Astrocyte of the hippocampus (primary cell): ENCODE measurements around the gene FOXJ3.
"Not testable (repeated sequence)": the region's sequence is repeated elsewhere in the genome, so short reads cannot be mapped to it uniquely, and the experiment has no call there.

ENCODE experiments used
- DNase-seq: peaks from one replicate; pipeline ENCODE4 v3.0.0; 2011; ENCODE audit warnings: low read depth, low spot score

Gene FOXJ3

DNA sequence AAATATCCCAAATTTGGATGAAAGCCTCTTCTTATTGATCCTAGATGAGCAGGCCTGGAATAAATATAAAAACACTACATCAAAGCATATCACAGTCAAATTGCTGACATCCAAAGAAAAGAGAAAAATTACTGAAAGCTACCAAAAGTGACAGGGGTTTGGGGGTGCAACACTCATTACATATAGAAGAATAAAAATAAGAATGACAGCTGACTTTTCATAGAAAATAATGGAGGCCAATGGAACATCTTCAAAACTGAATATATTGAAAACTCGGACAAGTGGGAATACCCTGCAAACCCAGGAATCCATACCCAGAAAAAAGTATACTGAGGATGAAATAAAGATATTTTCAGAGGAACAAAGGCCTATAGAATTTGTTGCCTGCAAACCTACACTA, 84.0 kb downstream of the FOXJ3 start:
- no peak for DNase-seq

DNA sequence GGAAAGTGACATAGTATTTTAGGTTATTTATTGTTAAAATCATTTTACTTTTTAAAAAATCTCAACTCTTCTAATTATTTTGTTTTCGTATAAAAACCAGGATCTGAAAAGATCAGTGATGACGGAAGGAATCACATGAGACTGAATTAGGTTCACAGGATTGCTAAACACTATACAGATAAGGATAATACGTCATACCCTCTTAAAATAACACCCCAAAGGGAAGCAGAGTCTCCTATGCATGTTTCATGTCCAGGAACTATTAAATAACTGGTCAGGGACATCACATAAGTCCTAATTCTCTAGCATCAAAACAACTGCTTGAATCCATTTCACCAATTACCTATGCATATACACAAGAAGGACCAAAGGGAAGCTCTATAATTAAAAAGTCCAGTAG, 84.9 kb downstream of the FOXJ3 start:
- DNase-seq: no peak

DNA sequence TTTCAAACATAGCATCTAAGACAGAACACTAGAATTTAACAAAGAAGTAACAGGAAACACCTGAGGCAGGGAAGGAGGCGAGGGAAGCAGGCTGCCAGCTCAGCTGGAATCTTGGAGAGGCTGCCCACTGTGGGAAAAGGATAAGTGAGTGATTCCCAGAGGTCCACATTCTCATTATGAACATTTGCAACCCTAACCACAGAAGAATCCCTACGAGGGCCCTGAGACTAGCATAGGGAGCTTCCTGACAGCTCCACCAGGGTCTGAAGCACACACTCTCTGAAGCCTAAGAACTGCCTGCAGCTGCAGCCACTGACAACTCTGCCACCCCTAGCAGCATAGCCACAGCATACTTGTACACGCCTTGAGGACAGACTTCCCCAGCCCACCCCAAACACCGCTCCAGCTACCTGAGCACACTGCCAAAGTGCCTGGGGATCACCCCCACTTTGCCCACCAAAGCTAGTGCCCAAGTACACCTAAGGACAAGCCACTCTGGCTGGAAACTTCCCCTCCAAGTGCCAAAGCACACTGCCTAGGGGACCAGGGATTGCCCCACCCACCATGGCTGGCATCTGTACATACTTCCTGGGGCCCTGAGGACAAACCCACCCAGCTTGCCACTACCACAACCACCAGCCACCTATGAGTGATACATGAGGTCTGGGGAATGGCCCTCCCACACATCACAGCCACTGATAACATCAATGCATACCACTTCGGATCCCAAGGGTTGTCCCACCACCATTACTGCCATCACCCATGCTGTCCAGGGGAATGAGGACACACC, 93.9 kb downstream of the FOXJ3 start:
- peak; percentile 48 for DNase-seq

DNA sequence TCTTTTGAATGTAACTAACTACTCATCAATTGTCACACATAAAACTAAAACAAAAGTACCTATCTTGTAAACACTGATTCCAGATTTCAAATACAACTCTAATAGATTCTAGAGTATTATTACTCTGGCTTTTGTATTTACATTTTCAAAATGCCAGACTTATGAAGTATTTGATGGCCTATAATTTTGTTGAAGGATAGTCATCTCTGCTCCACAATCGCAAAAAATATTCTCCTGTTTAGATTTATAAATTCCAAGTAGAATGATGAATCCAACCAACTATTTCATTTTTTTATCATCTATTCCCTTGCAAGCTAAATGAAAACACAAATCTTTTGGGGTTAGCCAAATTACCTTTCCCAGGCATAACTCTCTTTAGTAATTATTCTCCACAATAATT, 95.5 kb downstream of the FOXJ3 start:
- DNase-seq: no peak

DNA sequence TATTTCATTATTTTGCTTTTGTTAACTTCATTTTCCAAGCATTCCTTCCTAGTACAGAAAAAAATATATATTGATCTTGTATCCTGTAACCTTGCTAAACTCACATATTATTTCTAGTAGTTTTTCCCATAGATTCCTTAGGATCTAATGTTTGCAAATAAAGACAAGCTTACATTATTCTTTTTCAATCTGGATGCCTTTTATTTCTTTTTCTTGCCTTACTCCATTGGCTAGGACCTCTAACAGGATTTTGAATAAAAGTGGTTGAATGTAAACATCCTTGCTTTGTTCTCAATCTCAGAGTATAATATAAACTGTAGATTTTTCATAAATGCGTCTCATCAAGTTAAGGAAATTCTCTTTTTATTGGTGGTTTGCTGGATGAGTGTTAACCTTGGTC, 96.0 kb downstream of the FOXJ3 start:
- no peak for DNase-seq

DNA sequence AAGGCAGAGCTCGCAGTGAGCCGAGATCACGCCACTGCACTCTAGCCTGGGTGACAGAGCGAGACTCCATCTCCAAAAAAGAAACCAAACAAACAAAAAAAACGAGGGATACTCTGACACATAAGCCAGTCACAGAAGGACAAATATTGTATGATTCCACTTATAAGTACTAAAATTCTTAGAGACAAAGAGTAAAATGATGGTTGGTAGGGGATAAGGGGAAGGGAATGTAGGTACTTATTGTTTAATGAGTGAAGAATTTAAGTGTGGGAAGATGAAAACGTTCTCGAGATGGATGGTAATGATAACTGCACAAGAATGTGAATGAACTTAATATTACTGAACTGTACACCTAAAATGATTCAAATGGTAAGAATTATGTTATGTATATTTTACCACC, 103.8 kb downstream of the FOXJ3 start:
- DNase-seq: no peak

DNA sequence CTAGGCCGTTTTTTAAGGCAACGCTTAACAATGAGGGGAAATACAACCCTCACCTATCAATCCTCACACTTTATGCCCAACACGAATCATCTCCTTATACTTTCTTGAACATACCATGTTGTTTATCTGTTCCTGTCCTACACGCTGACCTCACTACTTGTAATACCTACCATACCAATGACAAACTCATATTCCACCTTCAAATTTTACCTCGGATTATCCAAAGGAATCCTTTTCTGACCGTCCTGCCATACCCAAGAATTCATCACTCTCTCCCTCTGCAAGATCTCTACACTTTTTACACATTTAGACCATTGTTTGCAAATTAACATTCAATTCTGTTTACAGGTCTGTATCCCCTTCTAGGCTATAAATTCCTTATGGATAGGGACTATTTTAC, 106.1 kb downstream of the FOXJ3 start:
- no peak for DNase-seq

DNA sequence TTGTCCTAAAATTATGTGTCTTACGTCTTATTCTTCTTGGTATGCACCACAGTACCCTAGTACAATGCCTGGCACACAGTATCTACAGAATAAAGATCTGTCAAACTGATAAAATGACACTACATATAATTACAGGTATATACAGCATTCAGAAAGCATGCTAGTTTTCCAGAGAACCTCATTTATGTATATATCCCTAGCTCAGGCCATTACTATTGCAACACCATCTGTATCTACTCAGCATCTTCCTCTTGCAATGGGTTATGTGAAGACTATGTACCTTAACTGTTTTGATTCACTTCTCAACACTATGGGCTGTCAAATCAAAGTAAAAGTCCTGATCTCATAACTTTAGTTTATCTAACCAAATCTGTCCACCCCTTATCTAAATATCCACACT, 112.0 kb downstream of the FOXJ3 start:
- no peak for DNase-seq

DNA sequence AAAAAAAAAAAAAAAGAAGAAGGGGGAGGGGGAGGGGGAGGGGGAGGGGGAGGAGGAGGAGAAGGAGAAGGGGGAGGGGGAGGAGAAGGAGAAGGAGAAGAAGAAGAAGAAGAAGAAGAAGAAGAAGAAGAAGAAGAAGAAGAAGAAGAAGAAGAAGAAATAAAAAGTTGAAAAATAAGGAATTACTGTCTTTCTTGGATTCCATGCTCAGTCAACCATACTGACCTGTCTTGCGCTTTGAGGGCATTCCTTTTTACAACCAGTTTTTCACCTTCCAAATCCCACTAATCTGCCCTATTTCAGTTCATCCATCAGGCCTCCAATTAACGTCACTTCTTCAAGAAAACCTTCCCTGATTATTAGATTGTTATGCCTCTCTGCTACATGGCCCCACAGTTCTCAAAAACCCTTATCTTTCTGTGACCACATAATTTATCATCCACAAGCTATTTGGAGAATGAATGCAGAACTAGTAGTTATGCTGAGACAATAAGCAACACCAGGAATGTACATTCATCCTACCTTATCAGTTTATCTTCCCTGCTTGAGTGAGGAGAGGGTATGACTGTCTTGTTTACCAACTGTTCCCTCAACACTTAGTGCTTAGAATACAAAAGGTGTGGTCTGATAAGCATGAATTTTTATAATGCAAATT, 113.0 kb downstream of the FOXJ3 start:
- DNase-seq: peak; percentile 77

DNA sequence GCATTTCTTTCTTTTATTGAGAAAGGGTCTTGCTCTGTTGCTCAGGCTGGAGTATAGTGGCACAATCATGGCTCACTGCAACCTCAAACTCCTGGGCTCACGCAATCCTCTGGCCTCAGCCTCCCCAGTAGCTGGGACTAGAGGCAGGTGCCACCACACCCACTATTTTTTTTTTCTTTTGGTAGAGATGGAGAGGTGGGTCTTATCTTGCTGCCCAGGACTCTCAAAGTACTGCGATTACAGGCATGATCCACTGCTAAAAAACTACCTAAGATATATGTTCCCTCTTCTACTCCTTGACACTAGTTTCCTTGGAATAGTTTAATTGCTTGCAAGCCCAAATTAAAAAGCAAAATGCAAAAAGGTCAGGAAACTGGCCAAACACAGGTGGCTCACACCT, 113.6 kb downstream of the FOXJ3 start:
- DNase-seq: no peak

DNA sequence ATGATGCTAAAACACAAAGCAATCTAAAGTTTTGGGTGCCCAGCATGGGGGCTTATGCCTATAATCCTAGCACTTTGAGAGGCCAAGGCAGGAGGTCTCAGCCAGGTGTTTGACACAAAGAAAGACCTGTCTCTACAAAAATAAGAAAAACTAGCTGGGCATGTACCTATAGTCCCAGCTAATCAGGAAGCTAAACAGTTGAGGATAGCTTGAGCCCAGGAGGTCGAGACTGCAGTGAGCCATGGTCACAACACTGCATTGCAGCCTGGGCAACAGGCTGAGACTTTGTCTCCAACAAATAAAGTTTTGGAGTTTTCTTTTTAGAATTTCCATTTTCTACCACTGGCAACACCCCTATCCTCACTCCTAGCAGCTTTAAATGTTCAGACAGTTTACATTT, 115.4 kb downstream of the FOXJ3 start:
- DNase-seq: no peak

DNA sequence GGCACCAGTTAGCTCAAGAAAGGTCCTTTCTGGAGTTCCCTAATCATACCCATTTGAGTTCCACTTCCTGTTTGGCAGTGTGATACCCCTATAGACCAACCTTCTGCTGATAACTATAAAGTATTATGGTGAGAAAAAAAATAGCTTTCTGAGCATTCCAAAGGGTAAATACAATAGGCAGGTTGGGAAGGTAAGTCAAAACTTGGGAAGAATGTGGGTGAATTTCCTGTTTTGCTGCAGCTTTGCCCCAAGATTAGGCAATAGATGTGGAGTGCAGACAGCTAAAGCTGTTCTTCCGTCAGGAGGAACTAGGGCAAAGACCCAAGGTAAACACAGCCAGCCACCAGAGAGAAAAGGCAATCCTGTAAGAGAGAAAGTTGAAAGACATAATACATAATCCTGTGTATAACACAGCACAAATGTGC, 120.6 kb downstream of the FOXJ3 start:
- DNase-seq: peak; percentile 68

DNA sequence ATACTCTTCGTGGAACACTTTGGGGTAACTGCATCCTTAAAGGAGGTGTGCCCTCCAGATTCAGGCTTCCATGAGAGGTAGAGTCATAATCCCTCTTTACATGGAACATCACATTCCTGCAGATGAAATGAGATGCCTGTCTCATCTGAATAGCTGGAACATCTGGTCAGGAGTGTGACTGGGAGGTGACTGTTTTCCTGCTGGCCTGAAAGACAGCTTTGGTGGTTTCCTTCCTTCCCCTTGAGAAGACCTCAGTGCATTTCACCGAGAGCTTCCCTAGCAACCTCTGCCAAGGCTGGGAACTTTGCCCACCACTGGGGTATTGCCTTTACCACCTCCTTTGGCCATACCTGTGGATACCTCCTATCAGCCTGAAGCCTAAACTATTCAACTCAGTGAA, 123.8 kb downstream of the FOXJ3 start:
- no peak for DNase-seq

DNA sequence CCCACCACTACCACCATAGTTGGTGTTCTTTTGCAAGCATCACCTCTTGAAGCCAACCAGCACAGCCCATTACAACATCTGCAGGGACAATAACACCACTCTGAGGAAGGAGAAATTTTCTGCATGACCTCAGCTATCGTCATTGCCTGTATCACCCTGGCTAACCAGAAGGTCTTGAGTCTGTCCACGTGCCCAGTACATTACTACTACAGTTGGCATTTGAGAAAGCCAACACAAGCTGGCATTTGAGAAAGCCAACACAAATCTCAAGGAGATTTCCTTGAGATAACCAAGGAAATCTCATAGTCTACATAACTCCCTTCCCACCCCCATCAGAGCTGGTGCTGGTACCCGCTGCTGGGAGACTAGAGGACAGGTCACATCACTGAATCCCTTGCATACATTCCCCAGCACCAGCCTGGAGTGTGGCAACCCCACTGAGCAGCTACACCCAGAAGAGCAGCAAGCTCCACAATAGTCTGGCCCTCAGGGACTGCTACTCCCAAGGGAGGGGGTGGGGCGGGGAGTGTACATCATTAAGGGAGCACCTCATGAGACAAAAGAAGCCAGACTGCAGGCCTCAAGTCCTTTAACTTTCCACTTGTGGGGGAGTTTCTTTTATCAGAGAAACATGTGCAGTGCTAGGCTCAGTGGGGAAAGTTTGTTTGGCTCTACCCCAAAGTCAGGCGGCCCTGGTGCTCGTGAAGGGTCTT, 124.5 kb downstream of the FOXJ3 start:
- no peak for DNase-seq

DNA sequence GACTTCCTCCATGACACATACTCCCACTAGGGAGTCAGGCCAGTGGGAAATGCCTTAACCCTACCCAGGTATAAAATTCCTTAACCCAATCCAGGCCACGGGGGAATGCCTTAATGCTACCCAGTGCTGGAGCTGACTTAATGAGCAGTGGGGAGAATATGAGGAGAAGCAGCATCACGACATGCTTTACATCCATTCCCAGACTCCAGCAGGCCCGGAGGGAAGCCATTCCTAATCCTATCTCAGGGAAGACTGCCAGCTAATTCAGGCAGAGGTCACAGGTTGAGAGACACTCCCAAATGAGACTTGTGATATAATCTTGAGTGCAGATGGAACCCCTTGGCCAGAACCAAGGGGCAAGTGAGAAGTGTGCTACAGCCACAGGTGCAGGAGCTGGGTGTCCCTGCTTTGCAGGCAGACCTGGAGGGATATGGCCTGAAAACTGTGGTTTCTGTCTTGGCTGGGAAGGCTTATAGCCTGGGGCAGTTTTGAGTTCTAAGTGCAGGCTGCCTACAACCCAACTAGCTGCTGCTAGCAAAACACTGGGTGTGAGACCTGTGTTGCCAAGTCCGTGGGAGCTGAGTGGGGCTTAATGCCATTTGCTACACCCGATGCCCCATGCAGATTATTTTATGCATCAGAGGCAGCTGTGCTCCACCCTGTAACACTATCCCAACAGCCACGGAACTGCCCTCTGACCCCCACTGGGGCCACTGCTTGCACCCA, 125.3 kb downstream of the FOXJ3 start:
- peak; percentile 11 for DNase-seq

DNA sequence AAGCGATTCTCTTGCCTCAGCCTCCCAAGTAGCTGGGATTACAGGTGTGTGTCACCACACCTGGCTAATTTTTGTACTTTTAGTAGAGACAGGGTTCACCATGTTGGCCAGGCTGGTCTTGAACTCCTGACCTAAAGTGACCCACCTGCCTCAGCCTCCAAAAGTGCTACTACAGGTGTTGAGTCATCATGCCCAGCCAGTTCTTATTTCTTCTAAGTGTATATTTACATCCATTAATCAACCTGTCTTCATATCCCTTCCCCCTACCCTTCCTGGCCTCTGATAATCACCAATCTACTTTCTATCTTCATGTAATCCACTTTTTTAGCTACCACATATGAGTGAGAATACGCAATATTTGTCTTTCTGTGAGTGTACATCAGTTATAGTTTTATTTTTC, 128.1 kb downstream of the FOXJ3 start:
- DNase-seq: not testable (repeated sequence)

DNA sequence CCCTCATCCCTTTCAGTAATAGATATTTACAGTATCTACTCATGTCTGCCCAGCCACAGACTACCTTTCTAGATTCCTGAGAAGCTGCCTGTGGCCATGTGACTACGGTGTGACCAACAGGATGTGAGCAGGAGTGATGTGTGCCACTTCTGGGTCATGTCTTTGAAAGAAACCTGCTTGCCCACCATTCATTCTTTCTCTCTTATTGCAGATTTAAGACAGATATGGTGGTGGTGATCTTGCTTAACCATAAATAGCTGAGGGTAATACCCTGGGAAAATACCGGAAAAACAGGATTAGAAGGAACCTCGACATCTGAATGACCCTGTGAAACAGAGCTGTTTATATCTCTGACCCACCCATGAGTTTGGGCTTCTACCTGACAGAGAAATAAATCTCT, 128.9 kb downstream of the FOXJ3 start:
- DNase-seq: no peak

DNA sequence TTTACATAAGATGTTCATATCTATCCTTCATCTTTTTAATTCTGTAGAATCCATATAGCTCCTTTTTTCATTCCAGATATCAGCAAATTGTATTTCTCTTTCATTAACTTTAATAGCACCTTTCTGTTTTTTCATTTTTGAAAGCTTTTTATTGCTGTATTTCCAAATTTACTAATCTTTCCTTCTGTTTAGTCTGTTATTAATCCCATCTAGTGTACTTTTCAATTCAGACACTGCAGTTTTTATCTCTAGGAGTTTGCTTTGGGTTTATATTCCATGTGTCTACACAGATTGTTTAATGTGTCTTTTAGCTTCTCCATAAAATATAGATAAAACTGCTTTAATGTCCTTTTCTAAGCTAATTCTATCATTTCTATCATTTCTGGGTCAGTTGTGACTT, 133.0 kb downstream of the FOXJ3 start:
- DNase-seq: no peak

DNA sequence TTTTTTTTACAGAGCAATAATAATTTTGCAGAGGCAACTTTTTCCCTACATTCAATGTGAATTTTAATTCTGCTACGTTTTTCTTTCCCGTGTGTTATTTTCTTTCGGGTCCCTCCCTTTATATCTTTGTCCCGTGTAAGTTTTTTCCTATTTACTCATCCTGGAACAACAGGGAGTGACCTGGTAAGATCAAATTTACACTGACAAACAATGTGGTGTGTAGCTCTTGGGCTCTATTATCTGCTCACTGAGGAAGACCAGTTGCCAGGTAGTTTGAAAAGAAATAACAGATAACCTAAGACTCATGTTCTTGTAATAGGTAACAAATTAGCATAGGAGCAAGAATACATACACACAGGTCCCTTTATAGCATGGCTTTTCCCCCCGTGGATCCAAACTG, 136.8 kb downstream of the FOXJ3 start:
- DNase-seq: no peak

DNA sequence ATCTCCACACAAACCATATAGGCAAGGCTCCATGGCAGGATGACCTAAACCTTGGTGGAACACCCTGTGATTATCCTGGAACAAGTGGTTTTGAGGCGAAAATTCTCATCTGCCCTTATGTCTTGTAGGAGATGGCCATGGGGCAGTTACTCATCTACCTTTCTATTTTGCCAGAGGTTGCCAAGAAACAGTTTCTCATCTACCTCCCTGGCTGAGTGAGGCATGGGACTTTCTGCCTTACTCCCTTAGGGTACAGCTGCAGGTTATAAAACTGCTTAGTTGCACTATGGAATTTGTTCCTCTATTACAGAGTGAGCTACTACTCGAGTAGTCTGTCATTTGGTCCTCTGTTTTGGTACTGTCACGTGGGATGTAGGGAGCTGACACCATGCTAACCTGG, 139.2 kb downstream of the FOXJ3 start:
- DNase-seq: no peak

DNA sequence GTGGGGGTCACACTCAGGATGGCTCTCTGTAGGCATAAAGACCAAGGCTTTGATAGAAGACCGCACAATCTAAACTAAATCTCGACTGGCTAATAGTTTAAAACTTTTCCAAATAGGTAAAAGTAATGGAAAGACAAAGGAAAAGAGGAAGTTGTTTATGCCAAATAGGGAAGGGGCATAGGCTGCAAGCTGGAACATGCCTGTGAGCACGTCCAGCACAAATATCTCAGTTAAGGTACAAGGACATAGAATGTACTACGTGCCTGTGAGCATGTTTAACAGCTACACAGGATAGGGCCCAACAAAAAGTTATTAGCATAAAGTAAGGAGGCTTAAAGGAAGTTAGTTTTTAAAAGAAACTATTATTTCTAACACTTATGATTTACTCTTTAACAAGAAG, 142.9 kb downstream of the FOXJ3 start:
- DNase-seq: no peak

DNA sequence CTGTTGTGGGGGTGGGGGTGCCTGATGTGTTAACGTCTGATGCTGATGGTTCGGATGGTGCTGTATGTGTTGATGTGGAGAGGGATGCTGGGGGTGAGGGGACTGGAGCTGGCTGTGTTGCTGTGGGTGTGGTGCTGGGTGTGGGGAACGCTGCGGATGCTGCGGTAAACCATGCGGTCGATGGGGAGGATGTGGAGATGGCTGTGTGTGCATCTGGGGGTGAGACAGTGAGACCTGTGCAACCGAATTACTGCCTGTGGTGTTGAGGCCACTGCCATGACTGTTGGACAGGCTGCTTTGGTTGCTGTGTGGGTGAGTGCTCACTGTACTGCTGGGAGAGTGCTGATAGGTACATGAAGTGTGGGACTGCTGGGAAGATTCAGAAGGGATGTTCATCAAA, 143.7 kb downstream of the FOXJ3 start:
- DNase-seq: no peak
